ENCODE results near the gene RUNX2. TPM values are rescaled to one million over a fixed set of nuclear protein-coding genes. Genes with fewer than 3 reads are reported as not detected.

The RUNX2 gene
- total and polyA plus RNA-seq, 9 of the 15 experiments (the other 6 are each of a cell fraction or from before 2014, with no cell fraction given), result 0.29 to 1.00 (median 0.43) TPM

DNA sequence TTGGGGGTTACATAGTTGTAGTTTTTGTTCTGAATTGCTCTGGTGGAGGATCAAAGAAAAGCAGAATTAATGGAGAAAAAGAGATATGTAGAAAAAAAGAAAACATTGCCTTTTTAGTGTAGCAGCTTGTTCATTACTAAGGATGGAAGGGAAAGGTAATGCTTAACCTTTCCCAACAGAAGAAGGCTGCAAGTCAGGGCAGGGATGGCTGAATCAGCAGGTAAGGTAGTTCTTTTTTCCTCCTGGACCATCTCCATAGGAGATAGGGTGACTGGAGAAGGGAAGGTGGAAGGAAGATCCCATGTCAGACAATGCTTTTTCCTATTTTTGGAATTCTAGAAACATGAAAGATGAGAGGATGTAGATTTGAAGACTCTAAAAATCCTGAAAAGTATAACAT, 129.0 kb downstream of the RUNX2 start (continued):
- TF ChIP-seq, protein P1, sequence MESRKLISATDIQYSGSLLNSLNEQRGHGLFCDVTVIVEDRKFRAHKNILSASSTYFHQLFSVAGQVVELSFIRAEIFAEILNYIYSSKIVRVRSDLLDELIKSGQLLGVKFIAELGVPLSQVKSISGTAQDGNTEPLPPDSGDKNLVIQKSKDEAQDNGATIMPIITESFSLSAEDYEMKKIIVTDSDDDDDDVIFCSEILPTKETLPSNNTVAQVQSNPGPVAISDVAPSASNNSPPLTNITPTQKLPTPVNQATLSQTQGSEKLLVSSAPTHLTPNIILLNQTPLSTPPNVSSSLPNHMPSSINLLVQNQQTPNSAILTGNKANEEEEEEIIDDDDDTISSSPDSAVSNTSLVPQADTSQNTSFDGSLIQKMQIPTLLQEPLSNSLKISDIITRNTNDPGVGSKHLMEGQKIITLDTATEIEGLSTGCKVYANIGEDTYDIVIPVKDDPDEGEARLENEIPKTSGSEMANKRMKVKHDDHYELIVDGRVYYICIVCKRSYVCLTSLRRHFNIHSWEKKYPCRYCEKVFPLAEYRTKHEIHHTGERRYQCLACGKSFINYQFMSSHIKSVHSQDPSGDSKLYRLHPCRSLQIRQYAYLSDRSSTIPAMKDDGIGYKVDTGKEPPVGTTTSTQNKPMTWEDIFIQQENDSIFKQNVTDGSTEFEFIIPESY (CRISPR knock-in tag; IDR thresholded peaks at IDR 0.05), result no peak
- TF ChIP-seq ZKSCAN8 (CRISPR knock-in tag; IDR thresholded peaks at IDR 0.05) (no peak), TBP (optimal IDR thresholded peaks at IDR 0.05; ENCODE audit: low read depth, low read length) (no peak), MEIS2 (IDR thresholded peaks at IDR 0.05; ENCODE audit: partially characterized antibody) (no peak)
- TF ChIP-seq, protein P2, sequence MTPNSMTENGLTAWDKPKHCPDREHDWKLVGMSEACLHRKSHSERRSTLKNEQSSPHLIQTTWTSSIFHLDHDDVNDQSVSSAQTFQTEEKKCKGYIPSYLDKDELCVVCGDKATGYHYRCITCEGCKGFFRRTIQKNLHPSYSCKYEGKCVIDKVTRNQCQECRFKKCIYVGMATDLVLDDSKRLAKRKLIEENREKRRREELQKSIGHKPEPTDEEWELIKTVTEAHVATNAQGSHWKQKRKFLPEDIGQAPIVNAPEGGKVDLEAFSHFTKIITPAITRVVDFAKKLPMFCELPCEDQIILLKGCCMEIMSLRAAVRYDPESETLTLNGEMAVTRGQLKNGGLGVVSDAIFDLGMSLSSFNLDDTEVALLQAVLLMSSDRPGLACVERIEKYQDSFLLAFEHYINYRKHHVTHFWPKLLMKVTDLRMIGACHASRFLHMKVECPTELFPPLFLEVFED (CRISPR knock-in tag; conservative IDR thresholded peaks at IDR 0.05), result no peak
- TF ChIP-seq, protein P3, sequence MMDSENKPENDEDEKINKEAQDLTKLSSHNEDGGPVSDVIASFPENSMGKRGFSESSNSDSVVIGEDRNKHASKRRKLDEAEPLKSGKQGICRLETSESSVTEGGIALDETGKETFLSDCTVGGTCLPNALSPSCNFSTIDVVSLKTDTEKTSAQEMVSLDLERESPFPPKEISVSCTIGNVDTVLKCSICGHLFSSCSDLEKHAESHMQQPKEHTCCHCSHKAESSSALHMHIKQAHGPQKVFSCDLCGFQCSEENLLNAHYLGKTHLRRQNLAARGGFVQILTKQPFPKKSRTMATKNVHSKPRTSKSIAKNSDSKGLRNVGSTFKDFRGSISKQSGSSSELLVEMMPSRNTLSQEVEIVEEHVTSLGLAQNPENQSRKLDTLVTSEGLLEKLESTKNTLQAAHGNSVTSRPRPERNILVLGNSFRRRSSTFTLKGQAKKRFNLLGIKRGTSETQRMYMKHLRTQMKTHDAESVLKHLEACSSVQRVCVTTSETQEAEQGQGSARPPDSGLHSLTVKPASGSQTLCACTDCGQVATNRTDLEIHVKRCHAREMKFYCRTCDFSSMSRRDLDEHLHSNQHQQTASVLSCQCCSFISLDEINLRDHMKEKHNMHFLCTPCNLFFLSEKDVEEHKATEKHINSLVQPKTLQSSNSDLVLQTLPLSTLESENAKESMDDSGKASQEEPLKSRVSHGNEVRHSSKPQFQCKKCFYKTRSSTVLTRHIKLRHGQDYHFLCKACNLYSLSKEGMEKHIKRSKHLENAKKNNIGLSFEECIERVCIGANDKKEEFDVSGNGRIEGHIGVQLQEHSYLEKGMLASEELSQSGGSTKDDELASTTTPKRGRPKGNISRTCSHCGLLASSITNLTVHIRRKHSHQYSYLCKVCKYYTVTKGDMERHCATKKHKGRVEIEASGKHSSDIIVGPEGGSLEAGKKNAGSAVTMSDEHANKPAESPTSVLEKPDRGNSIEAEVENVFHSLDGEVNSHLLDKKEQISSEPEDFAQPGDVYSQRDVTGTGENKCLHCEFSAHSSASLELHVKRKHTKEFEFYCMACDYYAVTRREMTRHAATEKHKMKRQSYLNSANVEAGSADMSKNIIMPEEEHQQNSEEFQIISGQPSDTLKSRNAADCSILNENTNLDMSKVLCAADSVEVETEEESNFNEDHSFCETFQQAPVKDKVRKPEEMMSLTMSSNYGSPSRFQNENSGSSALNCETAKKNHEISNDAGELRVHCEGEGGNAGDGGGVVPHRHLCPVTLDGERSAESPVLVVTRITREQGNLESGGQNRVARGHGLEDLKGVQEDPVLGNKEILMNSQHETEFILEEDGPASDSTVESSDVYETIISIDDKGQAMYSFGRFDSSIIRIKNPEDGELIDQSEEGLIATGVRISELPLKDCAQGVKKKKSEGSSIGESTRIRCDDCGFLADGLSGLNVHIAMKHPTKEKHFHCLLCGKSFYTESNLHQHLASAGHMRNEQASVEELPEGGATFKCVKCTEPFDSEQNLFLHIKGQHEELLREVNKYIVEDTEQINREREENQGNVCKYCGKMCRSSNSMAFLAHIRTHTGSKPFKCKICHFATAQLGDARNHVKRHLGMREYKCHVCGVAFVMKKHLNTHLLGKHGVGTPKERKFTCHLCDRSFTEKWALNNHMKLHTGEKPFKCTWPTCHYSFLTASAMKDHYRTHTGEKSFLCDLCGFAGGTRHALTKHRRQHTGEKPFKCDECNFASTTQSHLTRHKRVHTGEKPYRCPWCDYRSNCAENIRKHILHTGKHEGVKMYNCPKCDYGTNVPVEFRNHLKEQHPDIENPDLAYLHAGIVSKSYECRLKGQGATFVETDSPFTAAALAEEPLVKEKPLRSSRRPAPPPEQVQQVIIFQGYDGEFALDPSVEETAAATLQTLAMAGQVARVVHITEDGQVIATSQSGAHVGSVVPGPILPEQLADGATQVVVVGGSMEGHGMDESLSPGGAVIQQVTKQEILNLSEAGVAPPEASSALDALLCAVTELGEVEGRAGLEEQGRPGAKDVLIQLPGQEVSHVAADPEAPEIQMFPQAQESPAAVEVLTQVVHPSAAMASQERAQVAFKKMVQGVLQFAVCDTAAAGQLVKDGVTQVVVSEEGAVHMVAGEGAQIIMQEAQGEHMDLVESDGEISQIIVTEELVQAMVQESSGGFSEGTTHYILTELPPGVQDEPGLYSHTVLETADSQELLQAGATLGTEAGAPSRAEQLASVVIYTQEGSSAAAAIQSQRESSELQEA (IDR thresholded peaks at IDR 0.05; ENCODE audit: low read depth), result no peak

Data from K562 (cell line).